Mucosa of rectum (tissue), 2 donors: ENCODE measurements around the gene ZBTB7C.

Experiments
- H3K27ac ChIP-seq, 2 donors: one replicate each; pipeline ENCODE4 v1.7.0; 2013; ENCODE audit warnings: inconsistent platforms in 2 of 2, low read depth in 2 of 2, low read length in 2 of 2
- H3K27me3 ChIP-seq, 2 donors: one replicate each; pipeline ENCODE4 v1.7.0; 2013; ENCODE audit warnings: low read length in 2 of 2; ENCODE audit not compliant: control insufficient read depth in 2 of 2, insufficient read depth in 2 of 2
- H3K36me3 ChIP-seq, 2 donors: one replicate each; pipeline ENCODE4 v1.7.0; 2013; ENCODE audit warnings: low read length in 2 of 2; ENCODE audit not compliant: control insufficient read depth in 2 of 2, insufficient read depth in 2 of 2
- H3K4me1 ChIP-seq, 2 donors: one replicate each; pipeline ENCODE4 v1.7.0; 2013; ENCODE audit warnings: low read length in 2 of 2, mild to moderate bottlenecking in 1 of 2; ENCODE audit not compliant: control insufficient read depth in 2 of 2, insufficient read depth in 2 of 2
- H3K4me3 ChIP-seq, 2 donors: one replicate each; pipeline ENCODE4 v1.7.0; 2013; ENCODE audit warnings: low read length in 2 of 2
- H3K9ac ChIP-seq, 2 donors: one replicate each; pipeline ENCODE4 v1.7.0; 2013; ENCODE audit warnings: low read length in 2 of 2, low read depth in 1 of 2, mild to moderate bottlenecking in 1 of 2
- H3K9me3 ChIP-seq, 2 donors: one replicate each; pipeline ENCODE4 v1.7.0; 2013; ENCODE audit warnings: low read length in 2 of 2; ENCODE audit not compliant: control insufficient read depth in 2 of 2
- donor health status: healthy.
- donor health status: Normal muscosa, but diverticular disease.

Gene ZBTB7C

GRCh38 chr18:48119204-48119603, 290.0 kb downstream of the ZBTB7C start:
- no peak overlapping the region for H3K4me3 ChIP-seq
- H3K9ac ChIP-seq, result no peak overlapping the region
- H3K4me1 ChIP-seq, result peaks cover 6 to 10% of the 10 kb centered on the region in 2 donors
- no peaks in the 10 kb centered on the region for H3K9me3 ChIP-seq
- no peaks in the 10 kb centered on the region for H3K27me3 ChIP-seq
- peaks cover 0 to 14% of the 10 kb centered on the region in 2 donors for H3K36me3 ChIP-seq
- no peak overlapping the region for H3K27ac ChIP-seq

- Histone ChIP-seq H3K9me3 (no peaks in the 10 kb centered on the region), H3K27me3 (no peaks in the 10 kb centered on the region), H3K36me3 (peaks cover 0 to 16% of the 10 kb centered on the region in 2 donors), H3K9ac (no peak overlapping the region), H3K27ac (no peak overlapping the region), H3K4me3 (no peak overlapping the region), H3K4me1 (no peaks in the 10 kb centered on the region)
Measured at GRCh38 chr18:48116873-48117630, 292.1 kb downstream of the ZBTB7C start.

DNA sequence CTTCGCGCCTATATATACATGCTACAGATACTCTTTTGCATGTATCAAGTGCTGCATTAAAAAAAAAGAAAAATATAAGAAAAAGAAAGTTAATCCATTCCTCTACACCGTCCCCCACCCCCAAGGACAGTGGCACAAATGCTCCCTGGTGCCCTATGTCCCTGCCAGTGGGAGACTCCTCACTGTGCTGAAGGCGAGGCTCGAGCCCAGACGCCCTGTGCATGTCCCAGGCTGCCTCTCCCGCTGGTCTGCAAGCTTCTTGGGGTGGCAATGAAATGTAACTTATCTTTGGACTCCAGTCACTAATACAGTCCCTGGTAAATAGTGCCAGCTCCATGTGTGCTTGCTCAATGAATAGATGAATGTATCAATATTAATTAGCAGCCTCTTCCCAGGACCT, 293.2 kb downstream of the ZBTB7C start:
- no peaks in the 10 kb centered on the region for H3K9me3 ChIP-seq
- H3K27me3 ChIP-seq, result no peaks in the 10 kb centered on the region
- H3K4me3 ChIP-seq, result no peak overlapping the region
- no peak overlapping the region for H3K9ac ChIP-seq
- H3K36me3 ChIP-seq, result peaks cover 0 to 11% of the 10 kb centered on the region in 2 donors
- no peaks in the 10 kb centered on the region for H3K4me1 ChIP-seq
- no peak overlapping the region for H3K27ac ChIP-seq

- Histone ChIP-seq H3K27ac (no peak overlapping the region), H3K4me1 (peaks cover 8 to 18% of the 10 kb centered on the region in 2 donors), H3K36me3 (peaks cover 0 to 3% of the 10 kb centered on the region in 2 donors), H3K27me3 (no peaks in the 10 kb centered on the region), H3K4me3 (no peak overlapping the region), H3K9me3 (no peaks in the 10 kb centered on the region), H3K9ac (no peak overlapping the region)
Measured at GRCh38 chr18:48113691-48114090, 295.5 kb downstream of the ZBTB7C start.

GRCh38 chr18:48111587-48111986, 297.6 kb downstream of the ZBTB7C start:
- no peaks in the 10 kb centered on the region for H3K9me3 ChIP-seq
- H3K36me3 ChIP-seq, result peaks cover 0 to 3% of the 10 kb centered on the region in 2 donors
- no peak overlapping the region for H3K9ac ChIP-seq
- no peak overlapping the region for H3K4me3 ChIP-seq
- H3K27ac ChIP-seq, result peak overlapping the region in 1 of 2 donors; percentile 3
- peaks cover 13 to 37% of the 10 kb centered on the region in 2 donors for H3K4me1 ChIP-seq
- no peaks in the 10 kb centered on the region for H3K27me3 ChIP-seq

- Histone ChIP-seq H3K27me3 (no peaks in the 10 kb centered on the region), H3K9ac (no peak overlapping the region), H3K4me1 (peaks cover 16 to 40% of the 10 kb centered on the region in 2 donors), H3K4me3 (no peak overlapping the region), H3K27ac (peak overlapping the region in 1 of 2 donors; percentile 56), H3K9me3 (no peaks in the 10 kb centered on the region), H3K36me3 (peaks cover 0 to 3% of the 10 kb centered on the region in 2 donors)
Measured at GRCh38 chr18:48110797-48111196, 298.4 kb downstream of the ZBTB7C start.

DNA sequence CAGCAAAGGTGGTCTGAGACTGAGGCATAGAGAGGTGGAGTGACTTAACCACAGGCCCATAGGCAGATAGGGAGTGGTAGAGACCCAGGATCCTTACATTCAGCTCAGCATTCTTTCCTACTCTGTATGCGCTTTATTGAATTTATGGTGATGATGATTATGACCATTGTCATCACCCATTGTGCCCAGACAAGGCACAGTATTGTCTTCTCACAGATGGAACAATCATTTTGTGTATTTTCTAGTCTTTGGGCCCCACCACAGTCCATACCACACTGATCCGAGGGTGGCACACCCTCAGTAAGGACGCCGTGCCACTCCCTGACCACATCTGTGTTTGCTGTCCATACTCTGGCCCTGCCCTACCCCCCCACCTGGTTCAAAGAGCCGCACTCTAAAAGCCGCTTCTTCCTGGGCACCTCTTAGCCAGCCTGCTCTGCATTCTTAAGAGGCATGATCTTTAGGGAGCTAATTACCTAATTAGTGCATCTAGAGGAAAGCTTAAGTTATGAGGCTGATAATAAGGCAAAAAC, 299.2 kb downstream of the ZBTB7C start:
- H3K4me1 ChIP-seq, result peaks cover 16 to 43% of the 10 kb centered on the region in 2 donors
- no peaks in the 10 kb centered on the region for H3K9me3 ChIP-seq
- no peak overlapping the region for H3K9ac ChIP-seq
- H3K27me3 ChIP-seq, result no peaks in the 10 kb centered on the region
- H3K27ac ChIP-seq, result peak overlapping the region; percentile 56 to 68
- no peak overlapping the region for H3K4me3 ChIP-seq
- peaks cover 0 to 3% of the 10 kb centered on the region in 2 donors for H3K36me3 ChIP-seq

DNA sequence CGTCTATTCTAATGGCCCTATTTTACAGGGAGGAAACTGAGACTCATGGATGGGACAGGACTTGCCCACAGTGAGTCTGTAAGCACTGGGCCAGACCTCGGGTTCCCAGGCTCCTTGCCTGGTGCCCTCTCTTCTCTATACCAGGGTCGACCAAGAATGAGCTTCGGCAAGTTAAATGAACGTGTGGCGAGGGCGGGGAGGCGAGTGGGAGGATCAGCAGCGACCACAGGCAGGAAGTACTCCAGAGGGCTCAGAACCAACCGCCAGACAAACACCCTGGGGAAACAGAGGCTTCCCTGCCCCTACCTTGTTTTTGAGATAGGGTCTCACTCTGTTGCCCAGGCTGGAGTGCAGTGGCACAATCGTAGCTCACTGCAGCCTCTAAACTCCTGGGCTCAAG, 301.0 kb downstream of the ZBTB7C start:
- Histone ChIP-seq H3K36me3 (no peaks in the 10 kb centered on the region), H3K27ac (peak overlapping the region; percentile 72 to 81), H3K4me3 (no peak overlapping the region), H3K9ac (no peak overlapping the region), H3K27me3 (peaks cover 0 to 3% of the 10 kb centered on the region in 2 donors), H3K4me1 (peaks cover 22 to 46% of the 10 kb centered on the region in 2 donors), H3K9me3 (no peaks in the 10 kb centered on the region)

- no peaks in the 10 kb centered on the region for H3K9me3 ChIP-seq
- H3K9ac ChIP-seq, result peak overlapping the region in 1 of 2 donors; percentile 28
- peak overlapping the region; percentile 72 to 81 for H3K27ac ChIP-seq
Measured at GRCh38 chr18:48106976-48107781, 302.0 kb downstream of the ZBTB7C start.

GRCh38 chr18:48106498-48106897, 302.7 kb downstream of the ZBTB7C start:
- peaks cover 22 to 46% of the 10 kb centered on the region in 2 donors for H3K4me1 ChIP-seq
- H3K36me3 ChIP-seq, result no peaks in the 10 kb centered on the region
- H3K9me3 ChIP-seq, result no peaks in the 10 kb centered on the region
- no peak overlapping the region for H3K4me3 ChIP-seq
- peaks cover 0 to 3% of the 10 kb centered on the region in 2 donors for H3K27me3 ChIP-seq
- no peak overlapping the region for H3K9ac ChIP-seq
- H3K27ac ChIP-seq, result peak overlapping the region in 1 of 2 donors; percentile 72

More at GRCh38 chr18:48106976-48107781, 302.0 kb downstream of the ZBTB7C start:
- no peak overlapping the region for H3K4me3 ChIP-seq
- H3K4me1 ChIP-seq, result peaks cover 22 to 46% of the 10 kb centered on the region in 2 donors
- no peaks in the 10 kb centered on the region for H3K36me3 ChIP-seq
- peaks cover 0 to 3% of the 10 kb centered on the region in 2 donors for H3K27me3 ChIP-seq
